HG03520 (cell line): Measurements from ENCODE around the gene E2F4.

Source experiments
- ATAC-seq: cut with Tn5 transposase; IDR thresholded peaks from one replicate; pipeline ENCODE4 v1.9.1; 2021; ENCODE audit warnings: mild to moderate bottlenecking, moderate library complexity; ENCODE audit not compliant: unreplicated experiment

Gene E2F4

GRCh38 chr16:67230809-67231660 lies 39.1 kb downstream of the E2F4 start:
- ATAC-seq: no peak

GRCh38 chr16:67233596-67233995 lies 41.6 kb downstream of the E2F4 start:
- no peak for ATAC-seq

- no peak for ATAC-seq
Measured at GRCh38 chr16:67234180-67234597, 42.2 kb downstream of the E2F4 start.

GRCh38 chr16:67235816-67236562 lies 44.0 kb downstream of the E2F4 start:
- no peak for ATAC-seq

DNA sequence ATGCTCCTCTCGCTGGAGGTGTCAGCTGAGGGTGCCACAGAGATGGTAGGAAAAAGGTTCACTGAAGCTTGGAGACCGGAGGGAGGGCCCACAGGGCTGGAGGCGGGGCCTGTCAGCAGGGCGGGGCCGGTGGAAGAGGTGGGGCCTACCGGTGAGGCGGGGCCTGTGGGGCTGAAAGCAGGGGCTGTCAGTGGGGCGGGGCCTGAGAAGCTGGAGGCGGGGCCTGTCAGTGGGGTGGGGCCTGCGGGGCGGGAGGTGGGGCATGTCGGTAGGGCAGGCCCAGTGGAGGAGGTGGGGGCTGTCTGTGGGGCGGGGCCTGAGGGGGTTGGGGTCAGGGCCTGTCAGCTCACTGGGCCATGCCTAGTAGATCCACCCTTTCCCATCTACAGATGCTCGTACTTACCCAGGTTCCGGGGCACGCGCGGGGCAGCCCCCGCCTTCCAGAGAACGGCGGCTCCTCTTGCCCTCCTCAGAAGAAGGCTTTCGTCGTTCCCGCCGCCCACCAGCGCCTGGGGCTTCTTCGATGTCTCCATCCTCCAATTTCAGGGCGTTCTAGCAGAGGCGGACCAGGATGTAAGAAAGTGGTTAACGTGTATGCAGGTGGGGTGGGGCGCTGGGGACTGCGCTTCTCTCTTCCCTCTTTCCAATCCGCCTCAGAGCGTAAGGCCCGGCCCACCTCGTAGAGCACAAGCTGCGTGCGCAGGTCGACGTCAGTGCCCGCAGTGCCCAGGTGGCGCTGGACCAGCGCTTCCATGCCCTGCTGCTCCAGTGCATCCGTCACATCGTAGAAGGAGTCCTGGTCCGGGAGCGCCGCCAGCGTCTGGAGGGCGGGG lies 44.8 kb downstream of the E2F4 start:
- ATAC-seq: no peak

- ATAC-seq: no peak
Measured at GRCh38 chr16:67237396-67238277, 45.7 kb downstream of the E2F4 start.

DNA sequence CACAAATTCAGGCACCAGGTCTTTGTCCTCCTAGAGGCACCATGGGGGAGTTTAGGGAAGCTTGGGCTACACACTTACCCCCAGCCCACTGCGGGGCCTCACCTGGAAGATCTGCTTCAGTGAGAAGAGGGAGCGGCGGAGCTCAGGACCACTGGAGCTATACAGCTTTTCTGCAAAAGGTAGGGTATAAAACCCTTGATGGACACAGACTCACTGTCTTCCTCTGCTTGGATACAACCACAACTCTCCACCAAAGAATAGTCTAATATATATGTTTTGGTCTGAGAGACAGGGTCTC lies 46.3 kb downstream of the E2F4 start:
- no peak for ATAC-seq

DNA sequence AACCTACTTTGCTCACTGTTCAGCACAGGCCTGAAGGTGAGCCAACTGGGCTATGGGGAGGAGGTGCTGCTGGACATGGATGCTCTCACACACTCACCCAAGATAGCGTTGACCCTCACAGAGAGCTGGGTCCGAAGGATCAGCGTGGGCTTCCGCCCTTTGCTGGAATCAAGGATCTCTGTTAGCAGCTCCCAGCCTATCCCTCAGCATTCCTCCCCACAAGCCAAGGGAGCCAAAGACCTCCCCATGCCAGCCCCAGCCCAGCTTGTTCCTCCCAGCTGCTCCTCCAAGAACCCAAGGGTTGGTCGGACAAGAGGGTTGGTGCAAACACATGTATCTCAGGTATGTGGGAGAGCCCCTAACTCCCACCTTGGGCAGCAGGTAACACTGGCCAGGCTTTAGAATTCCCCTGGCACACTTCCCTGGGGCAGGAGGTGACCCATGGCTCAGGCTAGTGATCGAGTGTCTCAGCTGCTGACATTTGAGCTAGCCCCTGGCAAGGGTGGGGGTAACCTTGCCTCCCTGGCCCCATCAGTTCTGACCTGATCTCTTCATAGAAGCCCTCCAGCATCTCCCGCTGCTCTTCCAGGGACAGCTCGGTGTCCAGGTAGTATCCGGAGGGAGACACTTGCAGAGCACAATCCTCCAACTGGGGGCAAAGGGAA lies 47.0 kb downstream of the E2F4 start:
- no peak for ATAC-seq

DNA sequence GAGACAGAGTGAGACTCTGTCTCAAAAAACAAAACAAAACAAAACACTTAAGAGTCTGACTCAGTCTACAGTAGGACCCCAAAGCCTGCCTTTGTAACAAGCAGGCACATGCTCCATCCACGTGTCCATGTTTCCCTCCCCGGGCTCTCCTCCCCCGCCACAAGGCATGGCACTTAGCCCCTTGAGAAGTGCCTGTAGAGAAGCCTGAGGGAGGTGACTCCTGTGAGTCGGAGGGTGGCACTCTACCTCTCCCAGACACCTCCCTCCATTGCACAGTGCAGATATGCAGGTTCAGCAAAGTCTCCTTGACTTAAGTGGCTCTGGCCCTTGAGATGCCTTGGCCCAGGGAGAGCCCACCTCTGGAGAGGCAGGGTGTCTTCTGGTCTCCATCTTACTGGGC lies 48.6 kb downstream of the E2F4 start:
- no peak for ATAC-seq

DNA sequence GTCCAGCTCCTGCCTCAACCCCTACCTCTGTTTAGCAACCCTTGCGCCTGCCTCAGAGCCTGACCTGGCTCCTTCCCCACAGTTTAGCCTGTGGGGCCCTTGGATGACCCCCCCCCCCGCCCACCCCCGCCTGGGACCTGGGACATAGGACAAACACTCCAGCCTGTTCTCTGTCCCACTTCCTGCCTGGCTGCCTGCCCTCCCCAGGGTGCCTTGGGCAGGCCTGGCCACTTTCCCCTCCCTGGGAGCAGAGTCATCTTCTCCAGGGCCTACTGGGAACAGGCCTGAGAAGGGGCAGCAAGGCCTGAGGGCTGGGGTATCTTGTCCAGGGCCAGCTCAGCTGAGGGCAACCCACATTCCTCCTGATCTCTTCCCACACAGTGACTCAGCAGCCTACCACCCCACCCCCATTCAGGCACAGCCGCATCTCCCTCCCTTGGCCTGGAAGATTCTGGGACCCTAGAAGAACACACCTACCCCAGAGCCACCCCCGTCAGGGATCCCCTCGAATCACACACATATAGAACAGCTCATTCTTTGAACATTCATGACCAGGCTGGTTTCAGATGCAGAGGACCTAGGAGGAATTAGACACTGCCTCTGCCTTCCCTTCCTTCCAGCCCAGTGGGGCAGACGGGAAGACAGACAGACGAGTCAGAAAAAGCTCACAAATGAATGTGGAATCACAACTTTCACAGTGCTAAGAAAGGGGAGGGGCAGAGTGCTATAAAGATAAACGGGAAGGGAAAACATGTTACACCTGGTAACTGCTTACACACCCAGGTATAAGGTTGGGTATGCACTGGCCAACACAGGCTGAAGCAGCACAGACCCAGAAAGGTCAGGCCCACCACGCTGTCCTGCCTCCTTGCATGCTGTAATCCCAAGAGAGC lies 49.3 kb downstream of the E2F4 start:
- ATAC-seq: no peak

DNA sequence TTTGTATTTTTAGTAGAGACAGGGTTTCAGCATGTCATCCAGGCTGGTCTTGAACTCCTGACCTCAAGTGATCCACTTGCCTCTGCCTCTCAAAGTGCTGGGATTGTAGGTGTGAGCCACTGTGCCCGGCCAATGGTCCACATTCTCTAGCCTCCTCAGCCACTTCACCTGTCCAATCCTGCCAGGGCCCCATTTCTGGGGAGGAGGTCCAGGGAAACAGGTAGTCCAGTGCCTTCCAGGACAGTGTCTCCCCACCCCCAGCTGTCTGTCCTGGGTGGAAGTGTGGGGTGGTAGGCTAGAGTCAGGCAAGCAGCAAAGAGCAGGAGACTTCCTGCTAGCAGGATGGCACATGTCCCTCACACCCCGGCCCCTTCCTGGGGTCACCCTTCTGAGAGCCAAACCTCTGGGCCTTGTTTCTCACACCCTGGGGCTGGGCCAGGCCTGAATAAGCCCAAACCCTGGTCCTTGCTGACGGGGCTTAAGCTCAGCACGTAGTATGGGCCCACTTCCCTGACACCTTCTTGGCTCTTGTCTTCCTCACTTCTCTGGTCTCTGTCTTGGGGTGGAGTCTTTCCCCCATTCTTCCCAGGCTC lies 50.3 kb downstream of the E2F4 start:
- no peak for ATAC-seq

- no peak for ATAC-seq
Measured at GRCh38 chr16:67243481-67243880, 51.5 kb downstream of the E2F4 start.

DNA sequence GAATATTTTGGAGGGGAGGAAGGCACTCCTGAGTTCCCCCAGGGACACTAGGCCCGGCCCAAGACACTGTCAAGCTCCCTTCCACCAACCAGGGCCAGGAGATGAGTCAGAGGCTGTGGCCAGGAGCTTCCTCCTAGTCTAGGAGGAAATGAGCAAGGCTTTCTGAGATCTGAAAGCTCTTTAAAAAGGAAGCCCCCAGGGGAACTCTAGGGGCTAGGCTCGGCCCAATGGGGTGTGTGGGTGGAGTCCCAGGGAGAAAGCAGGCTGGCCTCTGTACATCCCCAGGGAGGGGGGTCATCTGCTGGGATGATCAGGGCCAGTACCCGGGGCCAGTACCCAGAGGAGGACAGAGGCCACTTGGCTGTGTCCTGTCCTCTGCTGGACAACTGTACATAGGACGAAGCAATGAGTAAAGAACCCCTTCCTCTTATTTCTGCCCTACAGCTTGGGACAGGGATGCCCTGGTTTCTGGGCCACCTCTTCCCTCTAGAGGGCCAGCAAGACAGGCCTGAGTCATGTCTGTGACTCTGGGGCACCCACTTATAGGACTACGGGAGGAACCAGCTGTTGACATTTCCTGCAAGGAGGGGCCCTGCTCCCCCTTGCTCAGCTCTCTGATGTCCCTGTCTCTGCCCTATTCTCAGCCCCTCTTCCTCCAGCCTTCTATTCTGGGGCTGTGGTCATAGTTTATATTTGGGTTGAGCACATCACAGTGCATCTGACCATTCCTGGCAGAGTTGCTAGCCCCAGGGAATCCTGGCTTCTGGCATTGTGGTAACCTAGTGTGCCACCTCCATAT lies 52.6 kb downstream of the E2F4 start:
- ATAC-seq: peak; percentile 32

DNA sequence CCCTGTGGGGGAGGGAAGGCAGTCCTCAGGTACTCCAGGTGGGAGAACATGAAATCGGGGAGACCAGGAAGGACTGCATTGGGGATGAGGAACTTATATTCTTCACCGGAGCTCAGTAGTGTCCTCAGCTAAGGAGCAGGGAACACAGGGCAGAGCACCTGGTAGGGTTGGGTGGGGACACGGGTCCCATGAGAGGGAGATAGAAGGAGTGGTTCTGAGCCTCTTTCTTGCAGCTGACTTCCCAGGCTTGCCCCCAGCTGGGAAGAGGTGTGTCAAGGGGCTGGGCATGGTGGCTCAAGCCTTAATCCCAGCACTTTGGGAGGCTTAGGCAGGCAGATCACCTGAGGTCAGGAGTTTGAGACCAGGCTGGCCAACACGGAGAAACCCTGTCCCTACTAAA lies 53.2 kb downstream of the E2F4 start:
- ATAC-seq: no peak

- no peak for ATAC-seq
Measured at GRCh38 chr16:67245674-67246080, 53.7 kb downstream of the E2F4 start.

GRCh38 chr16:67246081-67246755 lies 54.3 kb downstream of the E2F4 start:
- peak; percentile 21 for ATAC-seq

- ATAC-seq: peak; percentile 3
Measured at GRCh38 chr16:67246756-67247191, 54.8 kb downstream of the E2F4 start.
